DMS153 treated with DMSO at 0.1 percent for 48 hours (cell line): ENCODE data around the gene ANXA6.
A peak's percentile ranks its signal among the peaks of the same experiment; 100 is the strongest.
"Not testable (repeated sequence)": the region's sequence is repeated elsewhere in the genome, so short reads cannot be mapped to it uniquely, and the experiment has no call there.

Source experiments
- DNase-seq: peaks from one replicate; lab custom pipeline; 2025; ENCODE audit not compliant: unreplicated experiment; lab: John Stamatoyannopoulos, UW

Gene ANXA6

GRCh38 chr5:151181818-151182523 is 24.4 kb upstream of the ANXA6 start:
- DNase-seq: no peak

GRCh38 chr5:151180291-151180690 is 22.7 kb upstream of the ANXA6 start:
- DNase-seq: no peak

GRCh38 chr5:151179489-151179840 is 21.9 kb upstream of the ANXA6 start:
- no peak for DNase-seq

GRCh38 chr5:151178777-151179488 is 21.4 kb upstream of the ANXA6 start:
- DNase-seq: no peak

GRCh38 chr5:151178372-151178771 is 20.8 kb upstream of the ANXA6 start:
- no peak for DNase-seq

- DNase-seq: not testable (repeated sequence)
These were observed 18.7 kb upstream of the ANXA6 start for GRCh38 chr5:151176268-151176667.

GRCh38 chr5:151174612-151175101 is 17.1 kb upstream of the ANXA6 start:
- peak; percentile 16 for DNase-seq

- no peak for DNase-seq
These were observed 16.4 kb upstream of the ANXA6 start for GRCh38 chr5:151173711-151174611.

GRCh38 chr5:151171529-151171928 is 13.9 kb upstream of the ANXA6 start:
- DNase-seq: no peak

GRCh38 chr5:151168602-151169344 is 11.2 kb upstream of the ANXA6 start:
- no peak for DNase-seq

GRCh38 chr5:151167022-151167421 is 9.4 kb upstream of the ANXA6 start:
- DNase-seq: no peak

GRCh38 chr5:151164687-151165392 is 7.3 kb upstream of the ANXA6 start:
- DNase-seq: no peak

- DNase-seq: no peak
These were observed 5.2 kb upstream of the ANXA6 start for GRCh38 chr5:151162776-151163175.

GRCh38 chr5:151159649-151160373 is 2.2 kb upstream of the ANXA6 start:
- no peak for DNase-seq

- no peak for DNase-seq
These were observed 695 bp upstream of the ANXA6 start for GRCh38 chr5:151158287-151158661.

- DNase-seq: no peak
These were observed 815 bp downstream of the ANXA6 start for GRCh38 chr5:151156507-151157420.

- no peak for DNase-seq
These were observed 1.6 kb downstream of the ANXA6 start for GRCh38 chr5:151155775-151156506.
